OCI-M2 (cell line): Measurements from ENCODE around the gene BCAS3.

Experiments
- DNase-seq: peaks from one replicate; lab custom pipeline; 2025; ENCODE audit not compliant: unreplicated experiment; lab: John Stamatoyannopoulos, UW

Gene BCAS3

DNA sequence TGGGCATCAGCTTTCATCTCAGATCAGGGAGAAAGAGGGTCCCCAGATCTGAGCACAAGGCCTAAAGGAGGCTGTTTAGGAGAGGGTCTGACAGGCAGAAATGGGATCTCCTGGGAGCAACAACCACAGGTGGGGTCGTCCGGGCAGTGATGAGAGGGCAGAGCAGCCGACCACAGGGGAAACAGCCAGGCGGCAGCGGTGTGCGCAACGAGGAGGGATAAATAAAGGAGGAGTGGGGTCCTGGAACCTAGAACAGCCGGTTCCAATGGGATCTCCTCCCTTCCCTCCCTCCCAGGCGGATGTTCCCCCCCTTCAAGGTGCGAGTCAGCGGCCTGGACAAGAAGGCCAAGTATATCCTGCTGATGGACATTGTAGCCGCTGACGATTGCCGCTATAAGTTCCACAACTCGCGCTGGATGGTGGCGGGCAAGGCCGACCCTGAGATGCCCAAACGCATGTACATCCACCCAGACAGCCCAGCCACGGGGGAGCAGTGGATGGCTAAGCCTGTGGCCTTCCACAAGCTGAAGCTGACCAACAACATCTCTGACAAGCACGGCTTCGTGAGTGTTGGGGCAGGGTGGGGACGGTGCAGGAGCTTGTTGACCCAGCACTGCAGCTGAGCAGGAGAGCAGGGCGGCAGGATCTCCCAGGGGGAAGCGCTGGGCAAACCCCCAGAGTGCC is 723.9 kb downstream of the BCAS3 start:
- DNase-seq: no peak

DNA sequence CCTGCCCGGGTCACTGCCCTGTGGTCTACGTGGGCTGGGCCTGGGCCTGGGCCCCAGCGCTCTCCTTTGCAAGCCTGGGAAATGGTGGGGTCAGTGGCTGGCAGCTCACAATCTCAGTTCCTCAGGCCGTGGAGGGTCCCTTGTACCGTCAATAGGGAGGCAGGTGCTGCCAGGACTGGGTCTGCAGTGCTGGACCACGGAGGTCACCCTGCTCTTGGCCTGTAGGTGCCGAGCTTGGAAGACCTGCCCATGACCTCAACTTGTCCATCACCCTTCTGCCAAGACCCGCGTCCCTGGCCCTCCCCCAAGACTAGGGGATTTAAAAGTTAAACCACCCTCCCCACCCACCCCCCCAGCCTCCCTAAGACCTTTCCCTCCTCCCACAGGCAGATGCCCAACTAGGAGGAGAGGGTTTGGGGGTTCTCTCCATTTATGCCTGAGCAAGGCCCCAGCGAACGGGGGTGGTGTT is 724.5 kb downstream of the BCAS3 start:
- no peak for DNase-seq

DNA sequence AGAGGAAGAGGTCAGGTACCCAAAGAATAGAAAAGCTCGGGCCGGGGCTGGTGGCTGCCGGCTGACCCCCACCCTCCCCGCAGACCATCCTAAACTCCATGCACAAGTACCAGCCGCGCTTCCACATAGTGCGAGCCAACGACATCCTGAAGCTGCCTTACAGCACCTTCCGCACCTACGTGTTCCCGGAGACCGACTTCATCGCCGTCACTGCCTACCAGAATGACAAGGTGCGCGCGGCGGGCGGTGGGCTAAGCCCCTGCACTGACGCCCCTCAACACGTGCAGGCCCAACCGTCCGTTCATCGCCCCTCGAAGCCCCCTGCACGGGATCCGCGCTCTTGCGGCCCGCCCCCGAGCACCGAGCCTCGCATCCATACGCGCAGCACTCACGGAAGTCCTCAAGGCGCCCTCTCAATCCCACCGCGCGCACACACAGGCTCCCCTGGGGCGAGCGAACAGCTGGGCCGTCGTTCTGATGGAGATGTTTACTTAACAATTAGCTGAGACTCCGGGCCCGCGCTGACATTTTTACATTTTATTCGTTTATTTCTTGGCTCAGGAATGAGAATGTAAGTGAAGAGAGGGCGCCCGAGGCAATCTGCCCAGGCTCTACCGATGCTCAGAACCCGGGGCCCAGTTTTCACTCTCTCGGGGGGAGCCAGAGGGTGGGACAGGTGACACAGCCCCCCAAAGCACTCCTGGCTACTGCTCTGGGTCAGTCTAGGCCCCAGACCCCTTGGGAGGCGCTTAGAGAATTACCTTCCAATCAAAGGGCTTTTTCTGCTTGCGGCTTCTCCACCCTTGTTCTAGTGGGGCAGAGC is 725.5 kb downstream of the BCAS3 start:
- no peak for DNase-seq

DNA sequence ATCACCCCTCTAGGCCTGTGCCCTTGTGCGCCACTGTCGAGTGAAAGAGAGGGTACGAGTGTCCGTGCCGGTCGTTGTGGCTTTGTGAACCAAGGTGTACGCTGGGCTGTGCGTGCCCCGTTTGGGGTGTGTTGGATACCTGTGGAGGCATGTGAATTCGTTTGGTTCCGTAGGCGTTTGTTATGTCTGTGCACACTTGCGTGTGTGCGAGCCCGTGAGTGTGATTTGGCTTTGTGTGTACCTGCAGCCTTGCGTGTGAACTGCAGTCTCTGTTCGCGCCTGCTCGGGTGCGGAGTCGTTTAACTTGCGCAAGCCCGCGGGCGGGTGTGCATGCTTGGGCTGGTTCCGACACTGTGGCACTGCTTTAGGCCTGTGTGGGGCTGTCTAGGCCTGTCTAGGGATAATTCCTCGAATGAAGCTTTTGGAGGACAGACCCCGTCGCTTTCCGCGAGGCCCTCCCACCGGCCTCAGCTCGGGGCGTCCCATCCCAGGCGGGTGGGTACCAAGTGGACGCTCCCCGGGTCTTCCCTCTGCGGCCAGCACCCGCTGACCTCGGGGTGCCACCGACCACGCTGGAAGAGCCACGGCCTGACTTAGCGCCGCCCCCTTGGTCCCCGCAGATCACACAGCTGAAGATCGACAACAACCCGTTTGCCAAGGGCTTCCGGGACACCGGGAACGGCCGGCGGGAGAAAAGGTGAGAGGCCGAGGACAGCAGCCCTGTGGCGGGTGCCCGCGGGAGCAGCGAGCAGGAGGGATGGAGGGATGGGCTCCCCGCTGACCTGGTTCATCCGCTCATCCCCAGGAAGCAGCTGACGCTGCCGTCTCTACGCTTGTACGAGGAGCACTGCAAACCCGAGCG is 726.4 kb downstream of the BCAS3 start:
- no peak for DNase-seq

DNA sequence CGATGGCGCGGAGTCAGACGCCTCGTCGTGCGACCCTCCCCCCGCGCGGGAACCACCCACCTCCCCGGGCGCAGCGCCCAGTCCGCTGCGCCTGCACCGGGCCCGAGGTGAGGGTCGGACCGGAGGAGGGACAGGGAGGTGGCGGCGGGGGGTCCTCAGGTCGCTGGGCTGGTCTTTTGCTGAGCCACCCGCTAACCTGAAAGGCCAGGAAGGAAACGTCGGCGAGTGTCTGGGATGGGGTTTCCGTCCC is 726.9 kb downstream of the BCAS3 start:
- no peak for DNase-seq

DNA sequence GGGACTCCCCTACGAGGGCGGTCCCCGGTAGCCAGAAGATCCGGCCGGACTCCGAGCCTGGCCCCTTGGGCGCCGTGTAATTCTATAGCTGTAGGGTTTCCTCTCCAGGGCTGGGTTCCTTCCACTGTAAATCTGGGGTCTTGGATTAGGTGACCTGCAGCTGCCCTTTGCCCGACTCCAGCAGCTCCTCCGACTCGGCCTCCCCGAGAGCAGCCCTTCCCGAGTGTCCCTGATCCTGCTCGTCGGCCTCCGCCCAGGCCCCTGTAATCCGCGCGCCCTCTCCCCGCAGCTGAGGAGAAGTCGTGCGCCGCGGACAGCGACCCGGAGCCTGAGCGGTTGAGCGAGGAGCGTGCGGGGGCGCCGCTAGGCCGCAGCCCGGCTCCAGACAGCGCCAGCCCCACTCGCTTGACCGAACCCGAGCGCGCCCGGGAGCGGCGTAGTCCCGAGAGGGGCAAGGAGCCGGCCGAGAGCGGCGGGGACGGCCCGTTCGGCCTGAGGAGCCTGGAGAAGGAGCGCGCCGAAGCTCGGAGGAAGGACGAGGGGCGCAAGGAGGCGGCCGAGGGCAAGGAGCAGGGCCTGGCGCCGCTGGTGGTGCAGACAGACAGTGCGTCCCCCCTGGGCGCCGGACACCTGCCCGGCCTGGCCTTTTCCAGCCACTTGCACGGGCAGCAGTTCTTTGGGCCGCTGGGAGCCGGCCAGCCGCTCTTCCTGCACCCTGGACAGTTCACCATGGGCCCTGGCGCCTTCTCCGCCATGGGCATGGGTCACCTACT is 727.4 kb downstream of the BCAS3 start:
- no peak for DNase-seq

DNA sequence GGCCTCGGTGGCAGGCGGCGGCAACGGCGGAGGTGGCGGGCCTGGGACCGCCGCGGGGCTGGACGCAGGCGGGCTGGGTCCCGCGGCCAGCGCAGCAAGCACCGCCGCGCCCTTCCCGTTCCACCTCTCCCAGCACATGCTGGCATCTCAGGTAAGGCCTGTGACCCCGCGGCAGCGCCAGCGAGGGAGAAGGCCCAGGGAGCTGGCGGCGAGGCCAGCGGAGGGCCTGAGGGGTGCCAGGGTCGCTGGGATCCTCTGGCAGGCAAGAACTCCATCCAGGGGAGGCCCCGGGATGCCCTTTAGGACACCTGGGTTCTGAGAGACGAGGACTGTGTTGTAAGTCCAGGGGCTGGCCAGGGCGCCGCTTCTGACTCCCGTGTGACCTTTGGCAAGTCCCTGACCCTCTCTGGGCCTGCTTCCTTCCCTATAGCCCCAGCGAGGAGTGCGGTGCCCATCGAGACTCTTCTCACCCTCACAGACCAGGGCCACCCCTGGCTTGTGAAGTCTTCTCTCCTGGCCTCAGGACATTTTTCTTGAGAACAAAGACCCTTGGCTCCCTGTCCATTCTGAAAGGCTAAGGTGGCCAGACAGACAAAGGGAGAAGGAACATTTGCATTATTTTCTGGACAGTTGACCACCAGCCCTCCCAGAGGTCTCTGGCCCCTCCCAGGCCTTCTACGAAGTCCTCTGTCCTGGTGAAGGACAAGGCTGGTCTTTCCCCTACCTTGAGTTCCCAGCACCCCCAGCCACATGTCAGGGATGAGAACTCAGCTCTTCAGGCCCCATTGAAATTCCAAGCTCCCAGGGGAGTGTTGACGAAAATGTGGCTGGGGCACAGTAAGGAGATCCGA is 728.3 kb downstream of the BCAS3 start:
- no peak for DNase-seq

DNA sequence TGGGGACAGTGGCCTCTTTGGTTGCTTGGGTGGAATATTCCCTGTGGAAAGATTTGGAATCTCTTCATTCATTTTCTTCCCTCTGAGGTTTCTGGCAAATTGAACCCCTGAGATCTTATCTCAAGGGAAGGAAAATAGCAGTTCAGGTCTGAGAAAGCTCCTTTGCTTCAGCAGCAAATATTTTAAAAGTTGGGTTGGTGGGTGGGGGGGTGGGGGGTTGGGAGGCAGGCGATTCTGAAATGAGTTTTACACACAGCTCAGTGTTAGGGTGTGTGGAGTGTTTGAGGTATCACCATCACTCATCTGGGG is 728.8 kb downstream of the BCAS3 start:
- DNase-seq: no peak

DNA sequence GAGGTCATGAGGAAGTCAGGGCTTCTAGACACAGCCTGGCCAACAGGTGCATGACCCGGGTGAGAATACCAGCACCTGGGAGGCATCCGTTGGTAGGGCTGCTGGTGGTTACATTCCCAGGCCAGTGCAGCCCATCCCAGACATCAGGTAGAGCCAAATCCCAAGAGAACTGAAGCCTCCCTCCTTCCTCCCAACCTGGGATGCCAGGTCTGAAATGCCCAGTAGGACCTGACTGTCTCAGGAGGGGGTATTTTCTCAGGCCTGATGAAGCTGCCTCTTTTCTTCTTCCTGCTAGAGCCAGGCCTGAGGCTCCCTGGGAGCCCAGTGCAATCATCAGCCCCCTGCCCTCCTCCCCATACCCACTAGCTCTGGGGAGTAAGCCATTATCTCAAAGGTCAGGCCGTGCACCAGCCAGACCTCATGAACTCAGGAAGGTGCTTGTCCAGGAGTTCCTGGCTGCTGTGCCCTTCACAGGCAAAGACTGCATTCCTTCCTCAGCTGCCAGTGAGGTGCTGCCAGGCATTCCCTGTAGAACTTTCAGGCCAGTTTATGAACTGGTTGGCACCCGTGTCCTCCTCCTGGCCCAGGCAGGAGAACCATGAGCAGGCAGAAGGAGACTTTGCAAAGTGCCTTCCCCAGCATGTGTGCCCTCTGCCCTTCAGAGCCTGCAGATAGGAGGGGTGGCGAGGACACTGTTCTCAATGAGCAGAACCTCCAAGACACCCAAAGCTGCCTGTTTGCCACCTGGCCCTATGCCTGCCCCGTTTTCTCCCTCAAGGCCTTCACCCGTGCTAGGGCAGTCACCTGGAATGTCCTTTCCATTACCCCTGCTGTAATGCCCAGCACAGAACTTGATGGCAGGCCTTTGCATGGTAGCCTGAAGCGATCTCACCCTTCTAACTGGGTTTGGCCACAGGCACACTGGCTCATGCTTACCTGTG is 729.6 kb downstream of the BCAS3 start:
- no peak for DNase-seq

DNA sequence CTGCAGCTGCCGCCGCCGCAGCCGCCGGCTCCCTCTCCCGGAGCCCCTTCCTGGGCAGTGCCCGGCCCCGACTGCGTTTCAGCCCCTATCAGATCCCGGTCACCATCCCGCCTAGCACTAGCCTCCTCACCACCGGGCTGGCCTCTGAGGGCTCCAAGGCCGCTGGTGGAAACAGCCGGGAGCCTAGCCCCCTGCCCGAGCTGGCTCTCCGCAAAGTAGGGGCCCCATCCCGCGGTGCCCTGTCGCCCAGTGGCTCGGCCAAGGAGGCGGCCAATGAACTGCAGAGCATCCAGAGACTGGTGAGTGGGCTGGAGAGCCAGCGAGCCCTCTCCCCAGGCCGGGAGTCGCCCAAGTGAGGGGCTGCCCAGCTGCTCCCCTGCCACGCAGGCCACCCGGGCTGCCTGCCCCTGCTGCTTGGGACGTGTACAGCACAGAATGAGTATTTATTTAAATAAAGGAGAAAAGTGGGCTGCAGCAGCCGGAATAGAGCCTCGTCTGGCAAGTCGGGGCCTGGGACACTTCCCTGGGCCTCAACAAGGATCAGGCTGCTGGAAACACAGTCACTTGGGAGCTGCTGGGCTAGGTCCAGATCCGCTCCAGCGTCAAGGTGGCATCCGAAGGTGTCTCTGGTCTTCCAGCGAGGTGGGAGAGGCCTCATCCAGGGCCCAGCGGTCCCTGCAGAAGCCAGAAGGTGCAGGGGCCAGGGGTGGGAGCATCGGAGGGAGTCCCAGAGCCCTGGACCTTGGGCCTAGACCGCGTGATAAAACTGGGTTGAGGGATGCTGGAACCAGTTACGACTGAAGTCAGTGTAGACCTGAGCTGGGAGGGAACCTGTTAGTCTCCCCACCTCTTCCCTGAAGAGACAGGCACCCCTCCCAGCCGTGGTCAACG is 730.7 kb downstream of the BCAS3 start:
- no peak for DNase-seq

DNA sequence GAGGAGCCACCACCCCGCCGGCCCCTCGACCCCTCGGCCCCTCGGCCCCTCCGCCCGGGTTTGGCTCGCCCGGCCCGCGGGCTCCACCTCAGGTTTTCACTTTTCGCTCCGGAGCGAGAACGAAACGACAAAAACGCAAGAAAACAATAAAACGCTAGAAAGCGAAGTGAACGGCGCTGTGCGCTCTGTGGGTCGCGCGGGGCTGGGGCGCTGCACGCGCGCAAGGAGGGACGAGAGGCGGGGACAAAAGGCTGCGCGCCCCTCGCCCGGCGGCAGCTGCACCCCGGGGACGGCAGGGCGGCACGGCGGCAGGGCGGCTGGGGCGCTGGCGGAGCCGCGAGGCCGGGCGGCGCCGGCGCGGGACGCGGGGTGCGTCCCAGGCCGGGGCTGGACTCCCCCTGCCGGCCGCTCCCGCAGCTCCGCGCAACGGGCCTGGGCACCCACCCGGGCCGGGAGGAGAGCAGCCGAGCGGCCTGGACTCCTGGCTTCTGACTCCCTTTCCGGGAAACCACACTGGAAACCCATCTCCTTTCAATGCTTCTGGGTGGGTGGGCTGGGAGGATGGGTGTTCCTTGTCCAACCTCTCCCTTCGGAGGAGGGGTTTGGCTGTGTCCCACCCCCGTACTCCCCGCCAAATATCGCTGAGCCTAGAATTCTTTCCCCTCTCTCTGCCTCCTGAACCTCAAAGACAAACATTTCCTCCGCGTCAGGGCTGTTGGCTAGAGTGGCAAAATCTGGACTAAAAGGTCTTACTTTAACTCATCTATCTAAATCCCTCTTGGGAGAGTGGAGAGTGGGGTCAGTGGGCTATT is 731.9 kb downstream of the BCAS3 start:
- no peak for DNase-seq

DNA sequence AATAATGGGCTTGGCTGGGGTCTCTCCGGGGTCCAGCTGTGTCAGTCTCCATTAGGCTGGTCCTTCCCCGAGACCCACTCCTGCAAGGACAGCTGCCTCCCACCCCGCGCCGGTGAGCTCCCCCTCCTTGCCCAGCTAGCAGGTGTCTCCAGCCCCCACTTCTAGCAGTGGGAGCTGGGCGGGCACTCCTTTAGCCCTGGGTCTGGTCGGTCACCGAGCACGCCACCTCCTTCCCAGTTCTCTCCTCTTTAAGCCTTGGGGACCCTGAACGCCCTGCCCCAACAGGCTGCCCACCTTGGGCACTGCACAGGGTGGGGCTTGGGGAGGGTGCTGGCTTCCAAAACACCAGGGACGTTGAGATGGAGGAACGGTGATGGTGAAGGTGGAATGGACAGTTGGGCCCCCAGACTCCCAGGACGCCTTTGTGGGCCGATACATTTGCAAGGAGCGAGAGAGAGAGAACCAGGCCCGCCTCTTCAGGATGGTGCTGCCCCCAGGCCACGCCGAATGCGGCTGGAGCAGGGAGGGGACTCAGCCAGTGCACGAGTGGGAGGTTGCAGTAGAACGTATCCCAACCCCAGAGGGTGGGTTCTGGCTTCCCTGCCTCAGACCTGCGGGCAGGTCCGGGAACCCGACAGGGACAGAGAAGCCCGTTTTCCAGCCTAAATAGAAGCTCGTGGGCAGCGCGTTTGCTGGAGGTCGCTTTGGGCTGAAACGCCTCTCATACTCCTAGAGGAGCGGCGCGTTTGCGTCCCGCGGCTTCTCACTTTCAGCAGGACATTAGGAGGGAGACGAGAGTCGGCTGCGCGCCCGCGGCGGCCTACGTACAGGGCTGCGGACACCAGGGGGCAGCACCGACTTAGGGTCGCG is 732.7 kb downstream of the BCAS3 start:
- DNase-seq: no peak

DNA sequence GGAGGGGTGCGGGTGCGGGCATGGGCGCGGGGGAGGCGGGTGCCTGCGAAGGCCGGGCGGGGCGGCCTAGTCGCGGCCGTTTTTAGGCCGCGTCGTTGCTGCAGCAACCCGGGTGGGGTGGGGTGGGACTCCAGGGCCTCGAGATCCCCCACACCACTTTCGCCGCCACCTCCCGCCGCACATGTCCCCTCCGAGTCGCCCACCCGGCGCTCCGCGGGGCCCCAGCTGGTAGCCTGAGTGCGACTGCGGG is 733.3 kb downstream of the BCAS3 start:
- no peak for DNase-seq

DNA sequence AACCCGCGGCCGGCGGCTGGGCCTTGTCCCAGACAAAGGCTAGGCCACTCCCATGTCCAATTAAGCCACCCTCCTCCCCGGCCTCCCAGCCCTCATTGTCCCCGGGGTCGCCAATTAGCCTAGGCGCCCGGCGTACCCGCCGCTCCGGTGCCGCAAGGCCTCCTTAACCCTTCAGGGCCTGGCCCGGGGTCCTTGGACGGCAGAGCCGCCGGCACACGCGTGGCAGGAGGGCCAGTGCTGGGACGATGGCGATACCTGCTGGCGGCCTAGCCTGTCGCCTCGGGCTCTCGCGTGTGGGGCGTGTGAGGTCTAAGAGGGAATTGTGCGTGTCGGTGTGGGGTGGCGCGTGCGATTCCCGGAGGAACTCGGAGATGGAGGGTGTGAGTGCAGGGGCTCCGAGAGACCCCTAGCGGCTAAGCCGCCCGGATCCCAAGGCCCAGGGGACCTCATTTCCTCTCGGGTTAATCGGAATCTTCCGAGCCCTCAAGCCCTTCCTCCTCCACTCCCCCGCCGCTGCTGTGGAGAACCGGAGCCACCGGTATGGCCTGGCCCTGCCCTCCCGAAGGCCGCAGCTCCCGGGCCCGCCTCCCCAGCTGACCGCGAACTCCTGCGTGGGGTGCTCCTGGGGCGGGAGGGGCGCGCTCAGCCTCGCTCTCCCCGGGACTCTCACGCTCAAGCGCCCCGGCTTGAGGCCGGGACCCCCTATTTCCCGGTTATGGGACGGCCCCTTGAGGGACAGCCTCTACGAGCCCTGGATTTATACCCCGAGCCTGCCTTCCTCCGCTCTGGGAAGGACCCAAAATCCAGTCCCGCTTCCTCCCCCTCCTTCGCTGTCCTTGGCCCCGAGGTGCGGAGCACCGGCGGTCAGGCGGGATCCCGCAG is 733.9 kb downstream of the BCAS3 start:
- DNase-seq: no peak

DNA sequence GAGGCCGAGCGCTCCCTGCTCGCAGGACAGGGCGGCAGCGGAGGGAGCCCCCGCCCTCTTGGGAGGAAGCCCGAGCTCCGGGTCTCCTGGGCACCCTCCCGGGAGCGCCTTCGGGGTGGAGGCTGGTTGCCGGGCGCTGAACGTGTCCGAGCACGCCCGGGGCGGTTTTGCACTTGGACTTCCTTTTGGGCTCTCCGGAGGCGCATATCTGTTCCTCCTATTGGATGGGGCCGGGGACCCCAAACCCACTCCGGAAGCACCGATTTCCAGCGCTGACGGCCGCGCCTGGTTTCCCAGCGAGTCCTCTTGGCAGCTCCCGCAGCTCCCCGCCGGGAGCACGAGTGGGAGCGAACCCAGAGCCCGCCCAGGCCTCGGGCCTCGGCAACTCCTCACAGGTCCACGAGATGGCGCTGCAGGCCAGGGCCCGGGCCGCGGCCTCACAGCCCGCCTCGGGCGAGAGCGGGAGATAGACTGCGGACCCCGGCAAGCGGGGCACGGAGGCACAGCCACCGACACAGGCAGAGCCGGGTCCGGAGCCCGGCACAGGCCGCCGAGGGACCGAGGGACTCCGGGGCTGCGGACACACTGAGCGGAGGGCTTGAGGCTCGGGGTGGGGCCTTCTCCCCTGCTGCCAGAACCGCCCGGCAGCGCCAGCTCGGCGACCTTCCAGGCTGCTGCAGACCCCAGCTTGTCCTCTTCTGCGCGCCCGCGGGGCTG is 734.6 kb downstream of the BCAS3 start:
- DNase-seq: peak; percentile 30
